GM23338 (cell line): Measurements from ENCODE around the gene PCDHGA7. TPM values are rescaled to one million over a fixed set of nuclear protein-coding genes. Genes with fewer than 3 reads are reported as not detected.

Experiments
- ATAC-seq: fragments of 200-7000 bp; cut with Tn5 transposase; 3 replicates; pipeline ENCODE4 v1.9.1; 2020
- DNase-seq: peaks from one replicate; pipeline ENCODE4 v3.0.0-alpha.2; 2015; ENCODE audit warnings: low spot score
- H2AFZ ChIP-seq: fragments of 200-600 bp; sonication (generic); 2 replicates; pipeline ENCODE4 v1.8.0; 2016; ENCODE audit warnings: antibody characterized with exemption, mild to moderate bottlenecking, moderate library complexity
- H3F3A ChIP-seq: fragments of 200-600 bp; sonication (generic); replicated peaks from 2 replicates; pipeline ENCODE4 v1.8.0; 2017; ENCODE audit warnings: antibody characterized with exemption, mixed run types, low read depth
- H3K27ac ChIP-seq: fragments of 200-600 bp; sonication (generic); 2 replicates; pipeline ENCODE4 v1.6.1; 2016; ENCODE audit warnings: low read depth
- H3K27me3 ChIP-seq: fragments of 200-600 bp; sonication (generic); 2 replicates; pipeline ENCODE4 v1.8.0; 2016; ENCODE audit warnings: mild to moderate bottlenecking, mixed run types, moderate library complexity; ENCODE audit not compliant: insufficient read depth
- H3K36me3 ChIP-seq: fragments of 200-600 bp; sonication (generic); 2 replicates; pipeline ENCODE4 v1.8.0; 2016; ENCODE audit warnings: mild to moderate bottlenecking; ENCODE audit not compliant: insufficient read depth
- H3K4me1 ChIP-seq: fragments of 200-600 bp; sonication (generic); 2 replicates; pipeline ENCODE4 v1.8.0; 2016; ENCODE audit warnings: mild to moderate bottlenecking, moderate library complexity; ENCODE audit not compliant: insufficient read depth
- H3K4me2 ChIP-seq: fragments of 200-600 bp; sonication (generic); 2 replicates; pipeline ENCODE4 v1.7.1; 2017; ENCODE audit warnings: mixed run types
- H3K4me3 ChIP-seq: fragments of 200-600 bp; sonication (generic); 2 replicates; pipeline ENCODE4 v1.6.1; 2016; ENCODE audit warnings: mixed run types
- H3K79me2 ChIP-seq: fragments of 200-600 bp; sonication (generic); replicated peaks from 2 replicates; pipeline ENCODE4 v1.8.0; 2017; ENCODE audit warnings: mild to moderate bottlenecking; ENCODE audit not compliant: insufficient read depth
- H3K9me2 ChIP-seq: fragments of 200-600 bp; sonication (generic); 2 replicates; pipeline ENCODE4 v1.8.0; 2017; ENCODE audit not compliant: insufficient read depth
- H4K20me1 ChIP-seq: fragments of 200-600 bp; sonication (generic); replicated peaks from 2 replicates; pipeline ENCODE4 v1.8.0; 2017; ENCODE audit warnings: mild to moderate bottlenecking; ENCODE audit not compliant: insufficient read depth
- H3K27ac Mint-ChIP-seq: 2 replicates; pipeline ENCODE4 v1.8.0; 2020; ENCODE audit warnings: inconsistent platforms, mild to moderate bottlenecking, moderate library complexity, mixed read lengths
- H3K27me3 Mint-ChIP-seq: 3 replicates; pipeline ENCODE4 v1.8.0; 2022; ENCODE audit warnings: low read depth, mild to moderate bottlenecking, moderate library complexity, mixed read lengths, inconsistent platforms; ENCODE audit not compliant: insufficient read depth, poor library complexity
- H3K36me3 Mint-ChIP-seq: 3 replicates; pipeline ENCODE4 v1.8.0; 2021; ENCODE audit warnings: low read depth, mild to moderate bottlenecking, inconsistent platforms, moderate library complexity, mixed read lengths
- H3K4me1 Mint-ChIP-seq: 3 replicates; pipeline ENCODE4 v1.8.0; 2020; ENCODE audit warnings: mild to moderate bottlenecking, inconsistent platforms, mixed read lengths
- H3K4me3 Mint-ChIP-seq: 3 replicates; pipeline ENCODE4 v1.8.0; 2021; ENCODE audit warnings: moderate library complexity, mild to moderate bottlenecking, inconsistent platforms, mixed read lengths
- H3K9me3 Mint-ChIP-seq: 3 replicates; pipeline ENCODE4 v1.8.0; 2020; ENCODE audit warnings: moderate library complexity, mild to moderate bottlenecking, inconsistent platforms, mixed read lengths
- CTCF ChIP-seq, 2 experiments: fragments of 200-600 bp in 1 of 2; sonication (generic) in 1 of 2; conservative IDR thresholded peaks; 2 replicates each; pipeline versions ENCODE4 v1.5.1 to v1.6.1; 2016 to 2017; ENCODE audit warnings: antibody characterized with exemption in 2 of 2, low read depth in 2 of 2, mild to moderate bottlenecking in 2 of 2, moderate library complexity in 1 of 2
- JUNB ChIP-seq: IDR thresholded peaks from one replicate; pipeline ENCODE4 v1.6.1; 2016; ENCODE audit warnings: antibody characterized with exemption; ENCODE audit not compliant: unreplicated experiment
- STAT1 ChIP-seq: IDR thresholded peaks from one replicate; pipeline ENCODE4 v1.6.1; 2016; ENCODE audit warnings: antibody characterized with exemption; ENCODE audit not compliant: unreplicated experiment
- ZNF331 ChIP-seq: fragments of 250-450 bp; sonication (Bioruptor Pico); IDR thresholded peaks from 2 replicates; pipeline ENCODE4 v1.5.0; 2020; ENCODE audit warnings: low read depth, mild to moderate bottlenecking, moderate library complexity
- ZNF462 ChIP-seq: fragments of 250-450 bp; sonication (Bioruptor Pico); IDR thresholded peaks from 2 replicates; pipeline ENCODE4 v1.5.0; 2020; ENCODE audit warnings: mild to moderate bottlenecking, moderate library complexity
- polyA plus RNA-seq: library from polyadenylated mRNA; unstranded; fragments of >200 nt; fragmentation: Nextera tagmentation; extraction: Ambion mirVana; gene quantifications from 2 replicates; pipeline ENCODE4 v1.2.1, GENCODE V29; 2016
- total RNA-seq: library from RNA; depleted of rRNA; stranded (reverse); fragments of >200 nt; shearing (Covaris generic); gene quantifications from 2 replicates; pipeline ENCODE4 v1.2.3, GENCODE V29; 2014

The PCDHGA7 gene
- total and polyA plus RNA-seq, 2 experiments from 2014 or later, result 0.44 to 4.4 TPM

- no peak for ATAC-seq
- H3K4me3 ChIP-seq, result no peak within 1 kb of the TSS
- H3K9me3 Mint-ChIP-seq, result peaks cover 62% of the 10 kb centered on the region
These were observed 27.6 kb upstream of the PCDHGA7 start, which contains the start of gene PCDHGA4 for GRCh38 chr5:141354900-141355469. Gene PCDHGA4 (plus strand): TSS chr5:141355021. CDS start chr5:141355108, 87 bp downstream.

More at GRCh38 chr5:141354900-141355469, 27.6 kb upstream of the PCDHGA7 start, which contains the start of gene PCDHGA4:
- H2AFZ ChIP-seq, result no peak within 1 kb of the TSS
- no peaks in the 10 kb centered on the region for H3K9me2 ChIP-seq
- H3K79me2 ChIP-seq, result no peaks in the 10 kb centered on the region
- Mint-ChIP-seq H3K27me3 (peaks cover 5% of the 10 kb centered on the region), H3K36me3 (peaks cover 61% of the 10 kb centered on the region), H3K4me3 (no peak within 1 kb of the TSS), H3K27ac (no peak within 1 kb of the TSS), H3K4me1 (peaks cover 5% of the 10 kb centered on the region)
- peak; percentile 44 for DNase-seq
- no peaks in the 10 kb centered on the region for H3K4me1 ChIP-seq
- H3K4me2 ChIP-seq, result no peak within 1 kb of the TSS
- H3F3A ChIP-seq, result 0 out of 2 replicates have a peak, but pooled peaks cover 3% of the 10 kb centered on the region
- H3K27me3 ChIP-seq, result no peaks in the 10 kb centered on the region
- H3K36me3 ChIP-seq, result no peaks in the 10 kb centered on the region
- H4K20me1 ChIP-seq, result no peaks in the 10 kb centered on the region
- H3K27ac ChIP-seq, result no peak within 1 kb of the TSS
- TF ChIP-seq ZNF331 (CRISPR knock-in tag) (no peak), JUNB (no peak), CTCF (conservative IDR thresholded peaks at IDR 0.05; ENCODE audit: low read depth in 2 of 2) (peak; percentile 53 to 81), ZNF462 (CRISPR knock-in tag) (no peak), STAT1 (no peak)
